OCI-LY1 (cell line): ENCODE data around the gene ARHGDIA.

Source experiments
- CTCF ChIP-seq: fragments of 200-600 bp; sonication (generic), shearing (Covaris generic); IDR thresholded peaks from 2 replicates; pipeline ENCODE4 v1.5.1; 2017; ENCODE audit warnings: mild to moderate bottlenecking, antibody characterized with exemption, low read length, moderate library complexity, mixed read lengths
- EZH2 ChIP-seq: fragments of 200-600 bp; sonication (generic), shearing (Covaris generic); IDR thresholded peaks from 2 replicates; pipeline ENCODE4 v1.8.0; 2017; ENCODE audit warnings: borderline replicate concordance, mixed run types, mild to moderate bottlenecking, antibody characterized with exemption, low read length, moderate library complexity, mixed read lengths

- no peak for TF ChIP-seq CTCF
- no peak for TF ChIP-seq EZH2
Measured at GRCh38 chr17:81867170-81867990, 3.8 kb downstream of the ARHGDIA start.
